Activated naive CD8-positive, alpha-beta T cell treated with anti-CD3 and anti-CD28 coated beads, Interleukin-2, amount 50 U/mL, for 16 hours (primary cell): Measurements from ENCODE around the gene PPP1R12A.
"Not testable (repeated sequence)": the region's sequence is repeated elsewhere in the genome, so short reads cannot be mapped to it uniquely, and the experiment has no call there.

Experiments
- DNase-seq: peaks from one replicate; pipeline ENCODE4 v3.0.0-alpha.2; 2020; ENCODE audit warnings: low read depth, low spot score

Gene PPP1R12A

GRCh38 chr12:79935021-79935623 is at the start of gene PPP1R12A:
TSS of gene PPP1R12A (minus strand) at chr12:79935097. CDS start at chr12:79934931, 166 bp downstream.
- DNase-seq, result peak; percentile 81

DNA sequence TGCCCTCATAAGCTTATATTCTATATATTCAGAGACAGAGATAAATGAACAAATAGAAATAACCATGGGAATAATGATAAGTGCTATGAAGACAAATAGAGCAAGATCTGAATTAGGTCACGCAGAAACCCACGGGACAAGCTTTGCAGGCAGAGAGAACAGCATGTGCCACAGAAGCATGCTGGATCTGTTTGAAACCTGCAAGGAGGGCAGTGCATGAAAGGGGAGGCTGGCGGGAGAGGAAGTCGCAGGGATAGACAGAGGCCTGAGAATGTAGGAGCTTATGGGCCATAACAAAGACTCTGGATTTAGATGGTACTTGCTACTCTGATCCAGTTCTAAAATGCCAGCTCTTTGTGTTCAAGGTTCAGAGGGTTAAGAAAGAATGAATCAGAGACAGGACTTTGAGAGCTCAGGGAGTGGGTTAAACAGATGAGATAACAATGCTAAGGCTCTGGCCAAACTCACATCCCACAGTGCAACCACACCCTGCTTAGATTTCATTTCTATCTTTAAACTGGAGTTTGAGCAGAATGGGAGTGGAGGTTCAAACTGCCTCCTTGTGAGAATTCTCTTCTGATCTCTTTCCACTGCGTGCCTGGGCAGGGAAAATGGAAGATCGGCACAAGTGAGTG is 49.2 kb upstream of the PPP1R12A start:
- DNase-seq, result no peak

- no peak for DNase-seq
These were observed 48.6 kb upstream of the PPP1R12A start for GRCh38 chr12:79983492-79983891.

DNA sequence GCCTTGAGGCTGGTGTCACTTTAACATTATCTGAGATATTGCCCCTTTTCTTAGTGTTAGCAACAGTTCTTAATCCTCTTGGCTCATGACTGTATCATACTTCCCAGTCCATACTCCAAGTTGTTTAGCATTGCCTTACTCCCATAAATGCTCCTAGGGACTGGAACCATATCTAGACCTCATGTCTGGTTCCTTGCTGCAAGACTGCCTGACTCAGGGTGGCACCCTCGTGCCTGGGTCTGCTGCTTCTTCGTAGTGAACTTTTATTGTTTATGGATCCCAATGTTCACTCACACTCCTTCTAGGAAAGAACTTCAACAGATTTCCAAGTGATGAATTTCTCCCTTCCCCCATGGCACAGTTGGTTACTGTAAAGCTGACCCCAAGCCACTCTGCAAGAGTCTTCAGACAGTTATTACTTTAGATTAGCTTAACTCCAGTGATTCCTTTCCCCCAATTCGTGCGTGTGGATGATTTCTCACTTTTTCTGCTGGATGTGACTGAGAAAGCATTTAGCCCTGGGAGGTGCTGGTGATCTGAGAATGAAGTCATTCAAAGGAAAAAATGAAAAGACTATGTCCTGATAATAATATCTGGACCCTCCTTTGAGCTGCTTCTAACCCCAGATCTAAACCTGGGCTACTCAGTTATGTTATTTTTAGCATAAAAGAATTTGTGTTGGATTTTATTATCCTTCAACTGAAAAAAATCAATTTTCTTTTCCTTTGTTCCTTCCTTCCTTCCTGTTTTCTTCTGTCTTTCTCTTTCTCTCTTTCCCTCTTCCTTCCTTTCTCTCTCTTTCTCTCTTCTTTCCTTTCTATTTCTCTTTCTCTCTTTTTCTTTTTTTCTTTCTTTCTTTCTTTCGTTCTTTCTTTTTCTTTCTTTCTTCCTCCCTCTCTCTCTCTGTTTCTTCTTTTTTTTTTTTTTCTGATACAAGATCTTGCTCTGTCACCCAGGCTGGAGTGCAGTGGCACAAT is 47.5 kb upstream of the PPP1R12A start:
- no peak for DNase-seq

- DNase-seq, result no peak
These were observed 43.8 kb upstream of the PPP1R12A start for GRCh38 chr12:79978692-79979091.

GRCh38 chr12:79977856-79978460 is 43.1 kb upstream of the PPP1R12A start:
- not testable (repeated sequence) for DNase-seq

DNA sequence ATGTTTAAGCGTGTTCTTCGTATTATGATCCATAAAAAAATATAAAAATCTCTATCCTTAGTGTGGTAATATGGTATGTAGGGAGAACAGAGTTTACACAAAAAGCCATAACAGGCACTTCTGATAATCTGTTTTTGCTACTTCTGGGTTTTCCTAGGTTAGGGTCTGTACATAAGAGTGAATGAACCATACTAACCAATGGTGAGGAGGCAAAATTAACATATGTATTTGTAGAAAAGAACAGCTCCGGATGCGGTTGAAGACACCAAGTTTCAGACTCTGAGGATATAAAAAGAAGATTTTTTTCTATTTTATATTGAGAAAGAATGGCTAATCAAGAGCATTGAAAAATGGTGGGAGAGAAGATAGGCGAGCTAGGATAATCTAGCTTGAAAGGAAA is 40.2 kb upstream of the PPP1R12A start:
- no peak for DNase-seq

DNA sequence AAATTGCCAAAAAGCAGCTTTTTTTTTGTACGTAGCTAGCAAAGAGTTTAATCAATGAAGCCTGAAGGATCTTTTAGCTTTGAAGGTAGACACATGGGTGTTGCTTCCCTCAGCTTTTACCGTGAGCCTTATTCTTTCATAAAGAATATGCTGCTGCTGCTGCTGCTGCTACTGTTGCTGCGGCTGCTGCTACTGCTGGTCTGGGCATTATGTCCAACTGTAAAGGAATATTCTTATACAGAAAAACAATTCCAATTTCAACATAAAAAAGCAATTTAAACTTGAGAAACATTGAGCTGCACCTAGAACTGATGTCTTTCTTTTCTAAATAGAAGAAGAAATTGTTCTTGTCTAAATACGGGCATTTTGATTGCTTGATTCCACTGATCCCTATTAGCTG is 38.9 kb upstream of the PPP1R12A start:
- no peak for DNase-seq

DNA sequence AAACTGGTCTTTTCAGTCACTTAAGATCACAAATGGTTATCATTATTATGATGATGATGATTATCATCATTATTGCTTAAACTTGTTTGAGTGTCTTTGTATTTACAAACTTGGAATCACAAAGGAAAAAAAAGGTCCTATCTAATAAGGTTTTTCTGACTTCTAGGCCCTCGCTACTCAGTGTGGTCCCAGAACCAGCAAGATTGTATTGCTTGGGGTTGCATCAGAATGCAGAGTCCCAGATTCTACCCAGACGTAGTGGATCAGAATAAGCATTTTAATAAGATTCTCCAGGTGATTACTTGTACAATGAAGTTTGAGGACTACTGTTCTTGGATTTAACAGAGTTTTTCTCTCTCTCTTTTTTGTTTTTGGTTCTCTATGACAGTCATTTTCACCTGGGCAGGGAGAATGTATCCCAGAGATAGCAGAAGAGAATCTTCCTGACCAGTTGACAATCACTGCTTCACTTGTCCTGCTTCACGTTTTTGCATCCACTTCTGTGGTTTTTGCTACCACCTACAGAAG is 29.3 kb upstream of the PPP1R12A start:
- no peak for DNase-seq

DNA sequence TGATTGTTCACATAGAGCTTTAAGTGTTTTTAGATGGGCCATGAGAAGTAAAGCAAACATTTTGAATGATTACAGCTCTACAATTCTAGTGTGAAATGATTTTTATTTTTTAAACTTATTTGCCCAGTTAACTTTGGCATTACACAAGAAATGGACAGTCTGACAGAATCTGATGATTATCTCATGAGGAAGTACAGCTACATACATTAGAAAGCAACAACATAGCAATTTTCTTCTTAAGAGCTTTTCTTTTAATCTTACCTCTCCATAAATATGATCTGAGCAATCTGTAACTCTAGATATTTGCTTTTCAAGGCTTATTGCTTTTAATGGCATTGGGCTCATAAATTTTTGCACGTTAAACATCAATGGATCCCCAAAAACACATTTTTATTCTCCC is 26.5 kb upstream of the PPP1R12A start:
- no peak for DNase-seq

- DNase-seq, result no peak
These were observed 24.6 kb upstream of the PPP1R12A start for GRCh38 chr12:79959484-79959883.

DNA sequence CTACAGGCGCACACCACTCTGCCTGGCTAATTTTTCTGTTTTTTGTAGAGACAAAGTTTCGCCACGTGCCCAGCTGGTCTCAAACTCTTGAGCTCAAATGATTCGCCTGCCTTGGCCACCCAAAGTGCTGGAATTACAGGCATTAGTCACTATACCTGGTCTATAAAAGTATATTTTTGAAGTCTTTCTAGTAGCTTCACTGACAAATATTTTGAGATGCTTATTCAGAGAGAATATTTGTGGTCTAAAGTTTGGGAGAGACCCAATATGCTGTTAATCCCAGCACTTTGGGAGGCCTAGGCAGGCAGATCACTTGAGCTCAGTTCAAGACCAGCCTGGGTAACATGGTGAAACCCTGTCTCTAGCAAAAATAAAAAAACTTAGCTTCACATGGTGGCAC is 22.0 kb upstream of the PPP1R12A start:
- no peak for DNase-seq

DNA sequence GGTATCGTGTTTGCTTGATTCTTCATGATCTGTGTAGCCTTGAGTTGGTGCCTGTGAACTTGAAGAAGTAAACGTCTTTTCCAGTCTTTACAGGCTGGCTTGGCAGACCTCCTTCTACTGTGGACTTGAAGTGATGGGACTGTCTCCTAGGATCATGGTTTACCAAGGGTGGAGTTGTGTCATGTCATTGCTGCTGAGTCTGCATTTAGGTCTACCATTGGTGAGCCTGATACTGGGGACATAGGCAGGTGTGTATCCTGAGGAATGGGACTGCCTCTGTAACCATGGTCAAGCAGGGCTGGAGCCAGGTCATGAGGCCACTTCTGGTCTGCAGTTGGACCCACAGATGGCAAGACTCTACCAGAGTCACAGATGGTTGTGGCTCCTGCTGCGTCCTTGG is 20.7 kb upstream of the PPP1R12A start:
- no peak for DNase-seq

DNA sequence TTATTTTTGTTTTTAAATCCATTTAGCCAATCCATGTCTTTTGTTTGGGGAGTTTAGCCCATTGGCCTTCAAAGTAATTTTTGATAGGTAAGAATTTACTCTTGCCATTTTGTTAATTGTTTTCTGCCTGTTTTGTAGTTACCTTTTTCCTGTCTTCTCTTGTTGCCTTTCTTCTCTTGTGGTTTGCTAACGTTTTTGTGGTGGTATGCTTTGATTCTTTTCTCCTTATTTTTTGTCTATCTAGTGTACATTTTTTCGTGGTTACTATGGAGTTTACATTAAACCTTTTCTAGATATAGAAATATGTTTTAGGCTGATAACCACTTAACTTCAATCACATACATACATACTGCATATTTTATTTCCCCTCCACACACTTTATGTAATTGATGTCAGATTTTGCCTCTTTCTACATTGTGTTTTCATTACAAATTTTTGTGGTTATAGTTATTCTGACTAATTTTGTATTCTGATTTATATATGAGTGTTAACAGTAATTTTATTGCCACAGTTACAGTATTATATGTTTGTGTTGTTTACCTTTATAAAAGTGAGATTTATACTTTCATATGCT is 19.2 kb upstream of the PPP1R12A start:
- DNase-seq, result no peak

- DNase-seq, result no peak
These were observed 14.2 kb upstream of the PPP1R12A start for GRCh38 chr12:79949098-79949497.

DNA sequence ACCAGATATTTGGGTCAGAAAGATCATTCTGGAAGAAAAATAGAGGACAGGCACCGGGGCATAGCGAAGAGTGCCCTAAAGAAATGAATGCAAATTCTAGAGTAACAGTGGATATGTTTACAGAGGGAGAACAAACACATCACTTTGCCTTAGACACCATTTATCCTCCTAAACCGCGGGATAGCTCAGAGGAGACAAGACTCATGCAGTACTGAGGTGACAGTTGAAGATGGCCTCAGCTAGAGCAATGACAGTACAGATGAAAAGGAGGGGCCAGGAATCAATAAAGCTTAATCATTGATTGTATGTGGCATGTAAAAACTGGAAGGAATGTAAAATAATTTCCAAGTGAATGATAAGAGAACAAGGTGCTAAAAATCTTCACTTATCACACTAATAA is 10.5 kb upstream of the PPP1R12A start:
- DNase-seq, result no peak

GRCh38 chr12:79944565-79944964 is 9.7 kb upstream of the PPP1R12A start:
- no peak for DNase-seq

DNA sequence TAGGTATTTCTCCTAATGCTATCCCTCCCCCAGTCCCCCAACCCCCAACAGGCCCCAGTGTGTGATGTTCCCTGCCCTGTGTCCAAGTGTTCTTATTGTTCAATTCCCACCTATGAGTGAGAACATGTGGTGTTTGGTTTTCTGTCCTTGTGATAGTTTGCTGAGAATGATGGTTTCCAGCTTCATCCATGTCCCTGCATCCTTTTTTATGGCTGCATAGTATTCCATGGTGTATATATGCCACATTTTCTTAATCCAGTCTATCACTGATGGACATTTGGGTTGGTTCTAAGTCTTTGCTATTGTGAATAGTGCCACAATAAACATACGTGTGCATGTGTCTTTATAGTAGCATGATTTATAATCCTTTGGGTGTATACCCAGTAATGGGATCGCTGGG is 7.9 kb upstream of the PPP1R12A start:
- DNase-seq, result not testable (repeated sequence)

DNA sequence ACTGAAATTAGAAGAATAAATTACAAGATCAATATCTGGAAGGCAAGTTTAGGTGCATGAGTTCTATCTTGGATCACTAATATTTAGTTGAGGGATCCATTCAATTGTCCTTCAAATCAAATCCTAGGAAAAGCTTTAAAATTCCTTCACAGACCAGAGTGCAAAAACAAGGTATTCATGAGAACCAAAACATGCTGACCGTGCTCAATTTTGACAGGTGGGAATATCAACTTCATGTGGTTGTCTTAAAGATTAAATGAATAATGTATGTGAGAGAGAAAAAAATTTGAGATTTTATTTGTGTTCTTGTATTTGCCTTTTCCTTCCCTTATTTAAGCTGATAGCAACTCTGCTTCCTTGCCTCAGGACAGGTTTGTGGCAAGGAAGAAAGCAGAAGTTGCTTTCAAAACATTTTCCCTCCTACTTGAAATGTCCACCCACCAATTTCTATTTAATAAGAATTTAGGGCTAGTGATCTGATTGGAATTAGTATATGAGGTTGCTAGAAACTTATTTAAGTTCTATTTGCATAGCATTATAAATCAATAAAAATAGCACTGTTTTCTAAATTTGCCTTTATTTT is 4.9 kb upstream of the PPP1R12A start:
- DNase-seq, result no peak

DNA sequence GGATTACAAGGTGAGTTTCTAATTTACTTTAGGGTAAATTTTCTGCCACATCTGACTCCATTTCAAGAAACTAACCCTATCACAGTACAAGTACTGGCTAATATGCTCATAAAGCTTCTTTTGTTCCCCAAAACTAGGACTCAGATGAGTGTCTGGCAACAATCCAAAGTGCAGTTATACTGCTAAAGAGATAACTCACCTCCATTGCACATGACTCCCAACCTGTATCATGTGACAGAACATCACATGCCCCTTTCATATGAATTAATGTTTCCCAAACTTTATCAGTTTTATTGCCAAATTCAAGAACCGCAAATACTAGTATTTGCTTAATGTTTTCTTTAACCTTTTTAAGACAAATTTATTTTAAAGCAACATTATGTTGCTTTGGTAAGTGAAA is 3.9 kb upstream of the PPP1R12A start:
- DNase-seq, result no peak

DNA sequence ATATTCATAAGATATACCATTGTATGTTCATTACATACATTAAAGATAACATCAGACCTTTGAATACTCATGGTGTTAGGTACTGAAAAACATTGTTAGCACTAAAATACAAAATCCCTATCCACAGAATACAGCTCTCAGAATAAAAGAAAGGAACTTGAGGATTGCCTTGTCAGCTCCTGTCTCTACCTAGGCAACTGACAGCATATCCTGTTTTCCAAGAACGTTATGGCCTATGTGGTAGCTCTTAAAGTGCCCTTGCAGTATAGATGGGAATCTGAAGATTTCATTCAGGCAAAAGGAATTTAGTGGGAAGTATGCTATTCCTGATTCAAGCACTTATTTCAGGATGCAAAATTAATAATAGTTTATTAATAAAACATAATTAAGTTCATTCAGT is 1.8 kb upstream of the PPP1R12A start:
- DNase-seq, result no peak
